GM21528 (cell line): Measurements from ENCODE around the gene ARVCF.

Source experiments
- ATAC-seq: cut with Tn5 transposase; IDR thresholded peaks from one replicate; pipeline ENCODE4 v1.9.1; 2021; ENCODE audit warnings: mild to moderate bottlenecking, moderate library complexity; ENCODE audit not compliant: unreplicated experiment, low FRiP score

Gene ARVCF

GRCh38 chr22:20053407-20054033, 36.9 kb upstream of the ARVCF start:
- no peak for ATAC-seq

GRCh38 chr22:20052309-20053259, 36.0 kb upstream of the ARVCF start:
- ATAC-seq, result no peak

GRCh38 chr22:20051927-20052308, 35.3 kb upstream of the ARVCF start:
- no peak for ATAC-seq

- ATAC-seq, result no peak
Observed at GRCh38 chr22:20046730-20047129, 30.1 kb upstream of the ARVCF start.

DNA sequence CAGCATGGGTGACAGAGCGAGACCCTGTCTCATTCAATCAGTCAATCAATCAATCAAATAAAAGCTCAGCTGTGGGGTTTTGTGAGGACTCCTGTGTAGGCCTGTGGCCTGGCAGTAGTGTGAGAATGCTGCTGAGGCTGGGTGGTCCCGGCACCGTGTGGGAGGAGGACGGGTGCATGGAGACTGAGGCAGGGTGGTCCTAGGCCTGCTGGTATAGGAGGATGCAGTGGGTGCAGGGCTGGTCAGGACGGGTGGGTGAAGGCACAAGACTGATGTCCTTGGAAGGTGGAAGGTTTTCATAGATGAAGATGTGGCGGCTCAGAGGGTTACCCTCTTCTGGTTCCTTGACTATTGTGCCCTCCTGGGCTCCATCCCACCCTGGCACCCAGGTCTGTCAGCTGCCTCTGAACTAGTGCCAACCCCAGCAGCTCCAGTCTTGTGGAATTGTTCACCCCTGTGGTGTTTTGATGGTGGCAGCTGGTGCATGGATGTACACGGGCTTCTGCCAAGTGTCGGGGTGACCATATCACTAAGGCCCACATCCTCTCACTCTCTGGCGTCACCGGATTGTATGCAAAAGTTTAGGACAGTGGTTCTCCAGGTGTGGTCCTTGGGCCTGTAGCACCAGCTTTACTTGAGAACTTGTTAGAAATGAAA, 28.0 kb upstream of the ARVCF start:
- ATAC-seq, result no peak

GRCh38 chr22:20043997-20044342, 27.3 kb upstream of the ARVCF start:
- ATAC-seq, result no peak

- ATAC-seq, result no peak
Observed at GRCh38 chr22:20043057-20043996, 26.7 kb upstream of the ARVCF start.

- ATAC-seq, result no peak
Observed at GRCh38 chr22:20040327-20041200, 23.9 kb upstream of the ARVCF start.

GRCh38 chr22:20039683-20040325, 23.2 kb upstream of the ARVCF start:
- ATAC-seq, result no peak

DNA sequence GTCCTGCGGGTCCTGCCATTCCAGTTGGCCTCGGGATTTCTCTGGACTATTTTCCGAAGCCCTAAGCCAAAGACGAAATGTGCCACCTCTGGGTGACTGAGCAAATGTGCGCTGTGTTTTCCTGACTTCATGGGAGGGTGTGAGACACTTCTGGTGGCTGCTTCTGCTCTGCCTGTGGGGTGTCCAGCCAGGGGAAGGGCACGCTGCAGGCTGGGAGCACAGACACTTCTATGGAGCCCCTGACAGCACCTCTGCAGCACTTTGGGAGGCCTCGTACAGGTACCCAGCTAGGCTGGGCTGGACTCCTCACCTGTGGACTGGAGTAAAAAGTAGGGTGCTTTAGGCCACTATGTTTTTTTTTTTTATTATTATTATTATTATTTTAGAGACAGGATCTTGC, 22.0 kb upstream of the ARVCF start:
- ATAC-seq, result no peak

- no peak for ATAC-seq
Observed at GRCh38 chr22:20037419-20037818, 20.8 kb upstream of the ARVCF start.

- no peak for ATAC-seq
Observed at GRCh38 chr22:20036535-20037392, 20.1 kb upstream of the ARVCF start.

- no peak for ATAC-seq
Observed at GRCh38 chr22:20036084-20036482, 19.5 kb upstream of the ARVCF start.

DNA sequence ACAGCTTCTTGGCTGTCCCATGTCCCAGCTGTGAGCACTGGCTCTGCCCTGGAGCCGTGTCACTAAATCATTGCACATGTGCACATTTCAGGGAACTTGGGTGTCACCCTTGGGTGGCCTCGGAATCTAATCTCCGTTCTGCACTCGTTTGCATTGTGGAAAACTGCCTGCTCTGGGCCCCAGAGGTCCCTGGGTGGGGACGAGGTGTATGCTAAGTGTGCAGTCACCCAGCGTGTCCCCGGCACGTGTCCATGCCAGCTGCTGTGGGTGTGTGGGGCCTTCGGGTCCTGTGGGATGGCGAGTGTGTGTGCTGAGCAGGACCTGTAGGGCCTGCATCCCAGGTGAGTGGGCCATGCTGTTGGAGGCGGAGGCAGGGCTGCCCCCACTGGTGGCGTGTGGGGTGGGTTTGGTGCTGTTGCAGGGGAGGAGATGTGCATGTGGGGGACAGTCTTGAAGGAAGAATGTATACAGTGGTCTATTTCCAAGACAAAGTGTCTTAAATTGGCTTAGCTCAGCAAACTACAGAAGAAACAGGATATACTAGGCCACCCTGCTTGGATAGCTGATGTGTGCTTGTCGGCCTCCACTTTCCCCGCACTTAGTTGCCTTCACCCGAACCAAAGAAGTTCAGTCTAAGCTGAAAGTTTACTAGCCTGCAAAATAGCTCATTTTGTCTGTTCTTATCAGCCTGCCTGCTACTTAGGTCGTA, 18.9 kb upstream of the ARVCF start:
- no peak for ATAC-seq

- ATAC-seq, result no peak
Observed at GRCh38 chr22:20034143-20034542, 17.5 kb upstream of the ARVCF start.

DNA sequence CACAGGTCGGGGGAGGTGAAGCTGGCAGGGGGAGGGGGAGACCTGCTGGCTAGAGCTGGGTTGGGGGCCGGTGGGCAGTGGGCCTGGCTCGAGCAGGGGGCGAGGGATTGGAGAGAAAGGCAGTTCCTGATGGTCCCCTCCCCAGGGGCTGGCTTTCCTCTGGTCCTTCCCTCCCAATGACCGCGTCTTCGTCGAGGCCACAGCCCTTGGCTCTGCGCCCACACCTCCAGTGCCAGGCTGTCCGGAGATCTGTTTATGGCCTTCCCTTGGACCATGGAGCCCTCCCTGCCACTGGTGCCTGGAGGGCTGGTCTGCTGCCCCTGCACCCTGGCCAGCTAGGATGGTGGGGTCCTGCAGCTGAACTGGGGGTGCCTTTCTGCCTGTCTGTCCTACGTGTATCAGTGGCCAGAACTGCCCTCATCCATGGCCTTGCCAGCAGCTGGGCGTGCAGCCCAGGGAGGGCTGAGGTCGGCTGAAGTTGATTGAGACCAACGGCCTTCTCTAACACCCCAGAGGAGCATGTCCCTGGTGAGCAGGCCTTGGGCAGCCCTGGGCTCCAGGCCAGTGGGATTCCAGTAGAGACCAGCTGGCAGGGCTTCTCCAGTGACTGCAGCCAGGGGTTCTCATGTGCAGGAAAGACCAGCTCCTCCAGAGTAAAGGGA, 16.6 kb upstream of the ARVCF start:
- no peak for ATAC-seq

GRCh38 chr22:20032407-20032991, 15.9 kb upstream of the ARVCF start:
- ATAC-seq, result no peak
